ENCODE data around the gene SIGLECL1.

DNA sequence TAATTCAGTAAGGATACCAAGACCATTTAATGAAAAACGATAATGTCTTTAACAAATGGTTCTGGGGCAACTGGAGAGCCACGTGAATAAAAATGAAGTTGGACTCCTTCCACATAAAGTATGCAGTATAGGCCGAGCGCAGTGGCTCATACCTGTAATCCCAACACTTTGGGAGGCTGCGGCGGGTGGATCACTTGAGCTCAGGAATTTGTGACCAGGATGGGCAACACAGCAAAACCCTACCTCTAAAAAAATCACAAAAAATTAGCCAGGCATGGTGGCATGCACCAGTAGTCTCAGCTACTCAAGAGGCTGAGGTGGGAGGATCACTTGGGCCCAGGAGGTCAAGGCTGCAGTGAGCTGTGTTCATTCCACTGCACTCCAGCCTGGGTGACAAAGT is 46.6 kb upstream of the SIGLECL1 start:
- TF ChIP-seq, protein P1, sequence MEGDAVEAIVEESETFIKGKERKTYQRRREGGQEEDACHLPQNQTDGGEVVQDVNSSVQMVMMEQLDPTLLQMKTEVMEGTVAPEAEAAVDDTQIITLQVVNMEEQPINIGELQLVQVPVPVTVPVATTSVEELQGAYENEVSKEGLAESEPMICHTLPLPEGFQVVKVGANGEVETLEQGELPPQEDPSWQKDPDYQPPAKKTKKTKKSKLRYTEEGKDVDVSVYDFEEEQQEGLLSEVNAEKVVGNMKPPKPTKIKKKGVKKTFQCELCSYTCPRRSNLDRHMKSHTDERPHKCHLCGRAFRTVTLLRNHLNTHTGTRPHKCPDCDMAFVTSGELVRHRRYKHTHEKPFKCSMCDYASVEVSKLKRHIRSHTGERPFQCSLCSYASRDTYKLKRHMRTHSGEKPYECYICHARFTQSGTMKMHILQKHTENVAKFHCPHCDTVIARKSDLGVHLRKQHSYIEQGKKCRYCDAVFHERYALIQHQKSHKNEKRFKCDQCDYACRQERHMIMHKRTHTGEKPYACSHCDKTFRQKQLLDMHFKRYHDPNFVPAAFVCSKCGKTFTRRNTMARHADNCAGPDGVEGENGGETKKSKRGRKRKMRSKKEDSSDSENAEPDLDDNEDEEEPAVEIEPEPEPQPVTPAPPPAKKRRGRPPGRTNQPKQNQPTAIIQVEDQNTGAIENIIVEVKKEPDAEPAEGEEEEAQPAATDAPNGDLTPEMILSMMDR (IDR thresholded peaks at IDR 0.05; ENCODE audit: low read length): no peak
- no peak for TF ChIP-seq EZH2 (optimal IDR thresholded peaks at IDR 0.05; ENCODE audit: low read depth, low read length)
